ENCODE measurements around the gene CSF1R. TPM values are rescaled to one million over a fixed set of nuclear protein-coding genes. Genes with fewer than 3 reads are reported as not detected.

Gene CSF1R
- total and polyA plus RNA-seq, 7 donors, result 1.2 to 20.0 (median 4.2) TPM

GRCh38 chr5:150070821-150071220 lies 15.5 kb downstream of the CSF1R start:
- ATAC-seq (no peak), DNase-seq (no peak)
- 92 to 93% (median 92%) methylated on average over 3 of the region's 3 CpGs for WGBS, 3 donors
- Histone ChIP-seq H3K27me3 (ENCODE audit: insufficient read depth in 3 of 3, low read length in 2 of 3) (no peaks in the 10 kb centered on the region), H3K4me1 (no peaks in the 10 kb centered on the region), H3K9me3 (no peaks in the 10 kb centered on the region), H3K36me3 (ENCODE audit: insufficient read depth in 1 of 2, low read depth in 1 of 2) (no peaks in the 10 kb centered on the region), H3K27ac (no peak overlapping the region), H3K4me3 (no peak overlapping the region)
- no peak for TF ChIP-seq CTCF (IDR thresholded peaks at IDR 0.05)
- intact Hi-C loops (cut with DNase I), result no loop called here

- Histone ChIP-seq H3K36me3 (ENCODE audit: insufficient read depth in 1 of 2, low read depth in 1 of 2) (no peaks in the 10 kb centered on the region), H3K27me3 (ENCODE audit: insufficient read depth in 3 of 3, low read length in 2 of 3) (no peaks in the 10 kb centered on the region), H3K4me1 (no peaks in the 10 kb centered on the region), H3K27ac (no peak overlapping the region), H3K9me3 (no peaks in the 10 kb centered on the region), H3K4me3 (no peak overlapping the region)
- WGBS, 3 donors, result 85 to 93% (median 88%) methylated on average over 21 to 25 of the region's 25 CpGs
- DNase-seq (peak in 1 of 2 donors; percentile 27), ATAC-seq (no peak)
- no peak for TF ChIP-seq CTCF (IDR thresholded peaks at IDR 0.05)
- intact Hi-C loops (cut with DNase I), result no loop called here
Observed at GRCh38 chr5:150069672-150070627, 16.4 kb downstream of the CSF1R start.

GRCh38 chr5:150068961-150069645 lies 17.3 kb downstream of the CSF1R start:
- TF ChIP-seq CTCF (IDR thresholded peaks at IDR 0.05), result no peak
- no peak overlapping the region for H3K27ac ChIP-seq
- H3K4me3 ChIP-seq, result no peak overlapping the region
- no peak for ATAC-seq
- H3K27me3 ChIP-seq (ENCODE audit: insufficient read depth in 3 of 3, low read length in 2 of 3), result no peaks in the 10 kb centered on the region
- peak in 1 of 2 donors; percentile 30 for DNase-seq
- 62 to 70% (median 62%) methylated on average over 12 of the region's 12 CpGs for WGBS, 3 donors
- intact Hi-C loops (cut with DNase I), result no loop called here
- no peaks in the 10 kb centered on the region for H3K9me3 ChIP-seq
- H3K36me3 ChIP-seq (ENCODE audit: insufficient read depth in 1 of 2, low read depth in 1 of 2), result no peaks in the 10 kb centered on the region
- no peaks in the 10 kb centered on the region for H3K4me1 ChIP-seq

GRCh38 chr5:150068472-150068871 lies 17.9 kb downstream of the CSF1R start:
- intact Hi-C loops (cut with DNase I), result no loop called here
- no peak for ATAC-seq
- Histone ChIP-seq H3K4me3 (no peak overlapping the region), H3K27ac (no peak overlapping the region), H3K4me1 (no peaks in the 10 kb centered on the region), H3K36me3 (ENCODE audit: insufficient read depth in 1 of 2, low read depth in 1 of 2) (no peaks in the 10 kb centered on the region), H3K27me3 (ENCODE audit: insufficient read depth in 3 of 3, low read length in 2 of 3) (no peaks in the 10 kb centered on the region), H3K9me3 (no peaks in the 10 kb centered on the region)
- 52 to 63% (median 58%) methylated on average over 4 of the region's 4 CpGs for WGBS, 3 donors
- peak in 1 of 2 donors; percentile 25 for DNase-seq
- no peak for TF ChIP-seq CTCF (IDR thresholded peaks at IDR 0.05)

Data from psoas muscle (tissue), 8 donors.